Mesendoderm (in vitro differentiated cells): ENCODE data around the gene FARSA.

ENCODE experiments used
- DNase-seq: peaks from one replicate; pipeline ENCODE4 v3.0.0; 2013
- H2AK5ac ChIP-seq: 2 replicates; pipeline ENCODE4 v1.6.1; 2013; ENCODE audit warnings: low read length, inconsistent platforms
- H2BK120ac ChIP-seq: 2 replicates; pipeline ENCODE4 v1.6.1; 2013; ENCODE audit warnings: low read depth, mild to moderate bottlenecking, low read length, moderate library complexity, mixed read lengths
- H2BK15ac ChIP-seq: replicated peaks from 2 replicates; pipeline ENCODE4 v1.6.1; 2013; ENCODE audit warnings: low read depth, mild to moderate bottlenecking, moderate library complexity
- H2BK5ac ChIP-seq: 2 replicates; pipeline ENCODE4 v1.6.1; 2013; ENCODE audit warnings: low read length, inconsistent platforms
- H3K18ac ChIP-seq: 2 replicates; pipeline ENCODE4 v1.6.1; 2013; ENCODE audit warnings: mild to moderate bottlenecking, low read length, mixed read lengths
- H3K23ac ChIP-seq: one replicate; pipeline ENCODE4 v1.6.1; 2013; ENCODE audit warnings: low read length
- H3K27ac ChIP-seq: 2 replicates; pipeline ENCODE4 v1.5.1; 2013; ENCODE audit warnings: low read depth, mild to moderate bottlenecking, inconsistent platforms, low read length, moderate library complexity
- H3K27me3 ChIP-seq: 2 replicates; pipeline ENCODE4 v1.6.1; 2013; ENCODE audit warnings: low read length, control low read depth, mild to moderate bottlenecking, inconsistent platforms; ENCODE audit not compliant: insufficient read depth, poor library complexity
- H3K36me3 ChIP-seq: 2 replicates; pipeline ENCODE4 v1.6.1; 2013; ENCODE audit warnings: low read length, inconsistent platforms; ENCODE audit not compliant: control insufficient read depth, insufficient read depth
- H3K4ac ChIP-seq: one replicate; pipeline ENCODE4 v1.6.1; 2013; ENCODE audit warnings: low read depth, mild to moderate bottlenecking, low read length, moderate library complexity
- H3K4me1 ChIP-seq: 2 replicates; pipeline ENCODE4 v1.6.1; 2013; ENCODE audit warnings: low read depth, low read length, inconsistent platforms; ENCODE audit not compliant: control insufficient read depth
- H3K4me2 ChIP-seq: 2 replicates; pipeline ENCODE4 v1.6.1; 2013; ENCODE audit warnings: low read length
- H3K4me3 ChIP-seq: 2 replicates; pipeline ENCODE4 v1.5.1; 2013; ENCODE audit warnings: mild to moderate bottlenecking, low read length
- H3K56ac ChIP-seq: one replicate; pipeline ENCODE4 v1.6.1; 2013; ENCODE audit warnings: low read length
- H3K79me1 ChIP-seq: 2 replicates; pipeline ENCODE4 v1.6.1; 2013; ENCODE audit warnings: low read length, inconsistent platforms
- H3K79me2 ChIP-seq: 2 replicates; pipeline ENCODE4 v1.6.1; 2013; ENCODE audit warnings: mild to moderate bottlenecking, low read length; ENCODE audit not compliant: control insufficient read depth, insufficient read depth
- H3K9ac ChIP-seq: 2 replicates; pipeline ENCODE4 v1.6.1; 2013; ENCODE audit warnings: low read length, inconsistent platforms
- H4K5ac ChIP-seq: one replicate; pipeline ENCODE4 v1.6.1; 2013; ENCODE audit warnings: low read length
- H4K8ac ChIP-seq: one replicate; pipeline ENCODE4 v1.6.1; 2013; ENCODE audit warnings: low read depth, mild to moderate bottlenecking, control low read depth, low read length, moderate library complexity
- WGBS: extraction: QIAGEN DNeasy Blood & Tissue Kit; methylation state at CpG from one replicate; pipeline ENCODE4 v1.1.7; 2013; ENCODE audit warnings: low lambda C conversion rate, missing lambda C conversion rate; ENCODE audit not compliant: insufficient coverage; ENCODE audit errors: extremely low coverage; 5-methylcytosine and 5-hydroxymethylcytosine counted together

The FARSA gene

DNA sequence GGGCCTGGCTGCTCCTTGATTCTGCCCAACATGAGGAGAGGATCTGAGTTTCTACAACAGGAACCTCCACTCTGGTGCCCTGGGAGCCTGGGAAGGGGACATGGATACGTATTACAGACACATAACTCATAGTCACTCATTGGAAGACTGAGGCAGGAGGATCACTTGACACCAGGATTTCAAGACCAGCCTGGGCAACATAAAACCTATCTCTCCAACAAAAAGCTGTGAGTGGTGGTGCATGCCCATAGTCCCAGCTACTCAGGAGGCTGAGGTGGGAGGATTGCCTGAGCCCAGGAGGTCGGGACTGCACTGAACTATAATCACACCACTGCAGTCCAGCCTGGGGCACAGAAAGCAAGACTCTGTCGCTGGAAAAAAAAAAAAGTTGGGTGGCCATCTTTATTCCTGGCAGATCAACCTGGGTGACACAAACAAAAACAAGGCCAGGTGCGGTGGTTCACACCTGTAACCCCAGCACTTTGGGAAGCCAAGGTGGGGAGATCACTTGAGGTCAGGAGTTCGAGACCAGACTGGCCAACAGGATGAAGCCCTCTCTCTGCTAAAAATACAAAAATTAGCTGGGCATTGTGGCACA lies 45.4 kb downstream of the FARSA start:
- Histone ChIP-seq H3K23ac (no peak overlapping the region), H2BK15ac (no peak overlapping the region), H3K4me2 (no peak overlapping the region), H4K8ac (no peak overlapping the region), H2BK120ac (no peak overlapping the region), H3K27ac (no peak overlapping the region), H2BK5ac (no peak overlapping the region), H3K4me1 (peaks cover 2% of the 10 kb centered on the region), H3K27me3 (peaks cover 2% of the 10 kb centered on the region), H3K36me3 (no peaks in the 10 kb centered on the region), H4K5ac (no peak overlapping the region), H3K18ac (no peak overlapping the region), H3K56ac (no peak overlapping the region), H3K79me1 (peaks cover 4% of the 10 kb centered on the region), H2AK5ac (no peak overlapping the region), H3K4ac (no peak overlapping the region), H3K79me2 (no peaks in the 10 kb centered on the region), H3K4me3 (no peak overlapping the region), H3K9ac (no peak overlapping the region)
- WGBS: no CpG with 5 or more reads among the region's 5 CpGs
- DNase-seq: no peak

DNA sequence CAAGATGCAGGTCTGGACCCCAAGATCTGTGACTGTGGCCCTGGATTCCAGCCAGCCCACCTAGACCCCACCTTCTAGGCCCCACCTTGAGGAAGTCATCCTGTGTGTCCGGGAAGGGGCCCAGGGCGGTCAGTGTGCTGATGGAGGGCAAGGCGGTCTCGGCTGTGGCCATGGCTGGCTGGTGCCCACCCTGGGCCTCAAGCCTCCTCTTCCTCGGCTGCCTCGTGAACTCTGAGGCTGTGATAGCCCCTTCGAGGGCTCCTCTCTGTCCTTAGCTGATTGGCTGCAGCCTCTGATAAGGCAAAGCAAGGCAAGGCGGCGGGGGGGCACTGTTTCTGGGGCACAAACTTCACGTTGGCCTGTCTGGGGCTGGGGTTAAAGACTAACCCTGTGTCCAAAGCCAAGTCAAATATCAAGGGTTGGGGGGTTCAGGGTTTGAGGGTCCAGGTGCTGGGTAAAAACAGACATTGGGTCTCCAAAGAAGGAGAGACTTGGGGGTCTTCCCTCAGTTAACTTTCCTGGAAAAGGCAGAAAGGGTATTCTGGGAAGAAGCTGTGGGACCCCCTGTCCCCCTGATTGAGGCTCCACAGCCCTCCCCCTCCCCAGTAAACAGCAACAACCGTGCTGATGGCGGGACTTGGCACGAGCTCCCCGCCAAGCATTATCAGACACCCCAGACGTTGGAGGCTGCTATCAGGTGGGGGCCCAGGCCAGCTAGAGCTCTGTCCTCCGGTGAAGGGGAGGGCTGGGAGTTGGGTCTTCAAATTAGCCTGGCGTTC lies 46.4 kb downstream of the FARSA start, which contains the start of gene KLF1:
TSS of gene KLF1 (minus strand) at position 233 of the 779 bp plus-strand sequence. CDS start at position 172, 61 bp downstream.
- H2BK15ac ChIP-seq: no peak within 1 kb of the TSS
- H3K4me1 ChIP-seq: peaks cover 2% of the 10 kb centered on the region
- H3K27me3 ChIP-seq: peaks cover 2% of the 10 kb centered on the region
- H4K5ac ChIP-seq: no peak within 1 kb of the TSS
- no peak within 1 kb of the TSS for H2BK120ac ChIP-seq
- H3K27ac ChIP-seq: no peak within 1 kb of the TSS
- no peak for DNase-seq
- peak within 1 kb of the TSS; percentile 92 for H3K56ac ChIP-seq
- peaks cover 4% of the 10 kb centered on the region for H3K79me1 ChIP-seq
- H2BK5ac ChIP-seq: peak within 1 kb of the TSS; percentile 65
- H3K36me3 ChIP-seq: no peaks in the 10 kb centered on the region
- H3K9ac ChIP-seq: peak within 1 kb of the TSS; percentile 79
- H3K18ac ChIP-seq: peak within 1 kb of the TSS; percentile 81
- no peak within 1 kb of the TSS for H3K23ac ChIP-seq
- H3K4me3 ChIP-seq: peak within 1 kb of the TSS; percentile 46
- H4K8ac ChIP-seq: no peak within 1 kb of the TSS
- no peak within 1 kb of the TSS for H2AK5ac ChIP-seq
- no peaks in the 10 kb centered on the region for H3K79me2 ChIP-seq
- WGBS: no CpG with 5 or more reads among the region's 17 CpGs
- peak within 1 kb of the TSS; percentile 89 for H3K4me2 ChIP-seq
- peak within 1 kb of the TSS; percentile 5 for H3K4ac ChIP-seq

DNA sequence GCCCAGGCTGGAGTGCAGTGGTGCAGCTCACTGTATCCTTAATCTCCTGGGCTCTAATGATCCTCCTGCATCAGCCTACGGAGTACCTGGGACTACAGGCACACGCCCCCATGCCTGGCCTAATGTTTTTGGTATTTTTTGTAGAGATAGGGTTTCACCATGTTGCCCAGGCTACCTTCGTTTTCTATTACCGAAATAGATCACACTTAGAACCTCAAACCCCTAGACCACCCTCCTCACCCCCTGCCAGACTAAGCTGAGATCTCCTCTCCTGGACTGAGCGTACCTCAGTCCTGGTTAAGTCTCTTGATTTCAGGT lies 46.9 kb downstream of the FARSA start:
- Histone ChIP-seq H3K4me3 (no peak overlapping the region), H3K27ac (no peak overlapping the region), H2AK5ac (no peak overlapping the region), H2BK5ac (no peak overlapping the region), H2BK120ac (no peak overlapping the region), H3K4ac (no peak overlapping the region), H3K4me1 (no peaks in the 10 kb centered on the region), H3K56ac (no peak overlapping the region), H3K79me2 (no peaks in the 10 kb centered on the region), H3K27me3 (peaks cover 2% of the 10 kb centered on the region), H2BK15ac (no peak overlapping the region), H3K9ac (no peak overlapping the region), H3K4me2 (no peak overlapping the region), H3K36me3 (no peaks in the 10 kb centered on the region), H4K5ac (no peak overlapping the region), H3K23ac (no peak overlapping the region), H3K18ac (no peak overlapping the region), H3K79me1 (peaks cover 2% of the 10 kb centered on the region), H4K8ac (no peak overlapping the region)
- no peak for DNase-seq
- no CpG with 5 or more reads among the region's 5 CpGs for WGBS

DNA sequence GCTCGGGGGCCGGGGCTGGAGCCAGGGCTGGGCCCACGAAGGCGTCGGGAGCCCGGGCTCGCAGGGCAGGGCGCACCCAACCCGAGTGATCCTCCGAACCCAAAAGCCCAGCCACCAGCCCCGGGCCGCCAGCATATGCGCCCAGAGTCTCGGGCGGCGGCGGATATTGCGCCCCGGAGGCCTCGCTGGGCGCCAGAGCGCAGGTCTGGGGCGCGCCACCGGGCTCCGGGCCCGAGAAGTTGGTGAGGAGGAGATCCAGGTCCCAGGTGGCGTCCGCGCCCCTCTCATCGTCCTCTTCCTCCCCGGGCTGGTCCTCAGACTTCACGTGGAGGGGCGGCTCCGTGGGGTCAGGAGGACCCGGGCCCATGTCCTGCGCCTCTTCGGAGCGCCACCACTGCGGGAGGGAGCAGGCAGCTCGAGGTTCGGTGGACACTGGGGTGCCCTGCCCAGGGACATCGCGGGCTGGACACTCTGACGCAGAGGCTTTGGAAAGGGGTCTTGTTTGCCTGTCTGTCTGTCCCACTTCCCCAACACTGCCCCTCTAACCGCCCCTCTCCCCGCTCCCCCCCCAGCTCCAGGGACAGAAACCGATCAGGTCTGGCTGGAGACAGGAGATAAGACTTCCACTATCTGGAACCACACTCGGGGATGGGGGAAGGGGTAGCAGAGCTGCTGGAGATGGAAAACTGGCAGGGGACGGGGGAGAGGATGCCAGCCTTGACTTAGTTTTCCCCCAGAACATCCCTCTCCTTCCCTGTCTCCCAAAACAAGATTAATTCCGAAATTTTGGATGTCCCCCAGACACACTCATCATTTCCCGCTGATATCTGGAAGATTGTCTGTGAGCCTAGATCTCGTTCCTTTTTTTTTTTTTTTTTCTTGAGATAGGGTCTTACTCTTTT lies 47.5 kb downstream of the FARSA start:
- Histone ChIP-seq H3K4me2 (peak overlapping the region; percentile 89), H3K27me3 (peaks cover 2% of the 10 kb centered on the region), H3K23ac (no peak overlapping the region), H2BK5ac (peak overlapping the region; percentile 65), H4K8ac (no peak overlapping the region), H2AK5ac (no peak overlapping the region), H3K18ac (peak overlapping the region; percentile 81), H3K4me3 (peak overlapping the region; percentile 46), H3K4me1 (no peaks in the 10 kb centered on the region), H3K79me1 (no peaks in the 10 kb centered on the region), H2BK15ac (no peak overlapping the region), H3K36me3 (no peaks in the 10 kb centered on the region), H3K27ac (no peak overlapping the region), H2BK120ac (no peak overlapping the region), H4K5ac (no peak overlapping the region), H3K4ac (peak overlapping the region; percentile 5), H3K56ac (peak overlapping the region; percentile 92), H3K79me2 (no peaks in the 10 kb centered on the region), H3K9ac (peak overlapping the region; percentile 79)
- no CpG with 5 or more reads among the region's 53 CpGs for WGBS
- DNase-seq: peak; percentile 88

DNA sequence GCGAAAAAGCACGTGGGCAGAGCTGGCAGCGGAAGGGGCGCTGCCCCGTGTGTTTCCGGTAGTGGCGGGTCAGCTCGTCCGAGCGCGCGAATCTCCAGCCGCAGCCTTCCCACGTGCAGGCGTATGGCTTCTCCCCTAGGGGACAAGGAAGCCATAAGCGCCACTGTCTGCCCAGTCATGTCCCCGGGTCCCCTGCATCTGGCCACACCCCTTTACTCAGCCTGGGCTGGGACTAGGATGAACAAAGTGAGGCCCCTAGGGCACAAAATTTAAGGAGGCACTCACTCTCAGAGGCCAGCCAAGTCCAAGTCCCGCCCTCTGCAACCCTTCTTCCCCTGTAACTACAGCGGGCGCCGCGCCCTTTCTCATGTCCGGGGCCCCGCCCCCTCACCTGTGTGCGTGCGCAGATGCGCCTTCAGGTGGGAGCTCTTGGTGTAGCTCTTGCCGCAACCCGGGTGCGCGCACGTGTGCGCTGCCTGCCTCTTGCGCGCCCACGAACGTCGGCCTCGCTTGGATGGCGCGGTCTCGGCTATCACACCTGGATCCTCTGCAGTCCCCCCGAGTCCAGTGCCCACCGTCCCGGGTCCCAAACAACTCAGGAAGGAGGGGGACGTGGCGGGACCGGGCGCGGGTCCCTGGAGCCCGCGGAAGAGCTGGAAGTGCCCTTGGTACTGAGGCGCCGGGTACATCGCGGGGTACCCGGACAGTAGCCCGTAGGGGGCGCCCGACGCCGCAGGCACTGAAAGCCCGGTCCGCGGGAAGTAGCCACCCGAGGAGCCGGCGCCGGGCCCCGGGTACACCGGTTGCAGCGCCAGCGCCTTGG lies 48.4 kb downstream of the FARSA start:
- peak overlapping the region; percentile 46 for H3K4me3 ChIP-seq
- no peaks in the 10 kb centered on the region for H3K79me2 ChIP-seq
- no peak overlapping the region for H2BK15ac ChIP-seq
- H3K27ac ChIP-seq: no peak overlapping the region
- H4K8ac ChIP-seq: no peak overlapping the region
- no peak overlapping the region for H2AK5ac ChIP-seq
- peak overlapping the region; percentile 89 for H3K4me2 ChIP-seq
- no peaks in the 10 kb centered on the region for H3K4me1 ChIP-seq
- H3K56ac ChIP-seq: peak overlapping the region; percentile 92
- H2BK5ac ChIP-seq: no peak overlapping the region
- H3K79me1 ChIP-seq: no peaks in the 10 kb centered on the region
- H3K23ac ChIP-seq: no peak overlapping the region
- no peak overlapping the region for H2BK120ac ChIP-seq
- H3K18ac ChIP-seq: peak overlapping the region; percentile 81
- DNase-seq: peak; percentile 98
- WGBS: no CpG with 5 or more reads among the region's 73 CpGs
- peaks cover 2% of the 10 kb centered on the region for H3K27me3 ChIP-seq
- H3K4ac ChIP-seq: peak overlapping the region; percentile 11
- H4K5ac ChIP-seq: no peak overlapping the region
- H3K9ac ChIP-seq: peak overlapping the region; percentile 79
- H3K36me3 ChIP-seq: no peaks in the 10 kb centered on the region
